H1 (cell line): Measurements from ENCODE around the gene PREX1. TPM values are rescaled to one million over a fixed set of nuclear protein-coding genes. Genes with fewer than 3 reads are reported as not detected.

ENCODE experiments used
- CTCF ChIA-PET: fragments of 300-600 bp; sonication (Branson Sonifier 250); formaldehyde crosslinking; loops from one replicate; lab custom pipeline; 2021; ENCODE audit not compliant: partially characterized antibody; lab: Charles Lee
- POLR2A ChIA-PET: fragments of 300-600 bp; sonication (Branson Sonifier 250); formaldehyde crosslinking; loops from one replicate; lab custom pipeline; 2021; ENCODE audit warnings: inconsistent platforms; ENCODE audit not compliant: partially characterized antibody; lab: Charles Lee
- DNase-seq, 2 experiments: peaks; one replicate each; pipeline versions ENCODE4 v3.0.0 to v3.0.0-alpha.2; 2010 to 2022; ENCODE audit warnings: low spot score in 2 of 2, low read depth in 1 of 2, mixed read lengths in 1 of 2
- FAIRE-seq: peaks from 2 replicates; lab custom pipeline; 2011; peaks lifted over from hg19 to GRCh38; lab: Jason Lieb, UNC
- H2AFZ ChIP-seq: 2 replicates; pipeline ENCODE4 v1.8.1; 2012; ENCODE audit warnings: low read length, inconsistent platforms
- H2AK5ac ChIP-seq: 2 replicates; pipeline ENCODE4 v1.6.1; 2013; ENCODE audit warnings: low read depth, low read length
- H2BK120ac ChIP-seq: replicated peaks from 2 replicates; pipeline ENCODE3; 2013; ENCODE audit warnings: low read depth, low read length, inconsistent platforms
- H2BK12ac ChIP-seq: 2 replicates; pipeline ENCODE4 v1.6.1; 2013; ENCODE audit warnings: low read depth, low read length
- H2BK15ac ChIP-seq: 2 replicates; pipeline ENCODE4 v1.6.1; 2013; ENCODE audit warnings: low read length
- H2BK20ac ChIP-seq: 2 replicates; pipeline ENCODE4 v1.6.1; 2013; ENCODE audit warnings: low read length
- H2BK5ac ChIP-seq: 2 replicates; pipeline ENCODE4 v1.6.1; 2013; ENCODE audit warnings: low read depth, low read length
- H3K14ac ChIP-seq: 2 replicates; pipeline ENCODE4 v1.6.1; 2013; ENCODE audit warnings: inconsistent platforms; ENCODE audit not compliant: insufficient read length
- H3K18ac ChIP-seq: 2 replicates; pipeline ENCODE4 v1.6.1; 2013; ENCODE audit warnings: low read length; ENCODE audit errors: extremely low read depth
- H3K23ac ChIP-seq: 2 replicates; pipeline ENCODE4 v1.6.1; 2013; ENCODE audit warnings: inconsistent platforms; ENCODE audit not compliant: insufficient read length
- H3K23me2 ChIP-seq: 2 replicates; pipeline ENCODE4 v1.6.1; 2013; ENCODE audit warnings: low read depth, low read length
- H3K27ac ChIP-seq: 2 replicates; pipeline ENCODE4 v1.6.1; 2011; ENCODE audit warnings: low read depth, low read length, inconsistent platforms
- H3K27me3 ChIP-seq, 4 experiments: replicated peaks in 1 of 4; 1 replicate in 1 of 4; 2 replicates in 3 of 4; pipeline versions ENCODE4 v1.6.1 to v1.8.1; 2011 to 2013; ENCODE audit warnings: low read length in 3 of 4, mild to moderate bottlenecking in 3 of 4, inconsistent platforms in 2 of 4, mixed read lengths in 2 of 4, moderate library complexity in 1 of 4; ENCODE audit not compliant: control insufficient read depth in 3 of 4, insufficient read depth in 3 of 4; ENCODE audit errors: extremely low read depth in 1 of 4
- H3K36me3 ChIP-seq, 4 experiments: 2 replicates each; pipeline versions ENCODE4 v1.6.1 to v1.8.1; 2011 to 2013; ENCODE audit warnings: mild to moderate bottlenecking in 4 of 4, low read length in 3 of 4, moderate library complexity in 2 of 4, control low read depth in 1 of 4, inconsistent platforms in 1 of 4; ENCODE audit not compliant: insufficient read depth in 4 of 4, control insufficient read depth in 2 of 4
- H3K4ac ChIP-seq: replicated peaks from 2 replicates; pipeline ENCODE3; 2013; ENCODE audit warnings: low read length, low read depth, mixed read lengths, inconsistent platforms; ENCODE audit not compliant: insufficient read length
- H3K4me1 ChIP-seq, 4 experiments: replicated peaks in 1 of 4; 1 replicate in 1 of 4; 2 replicates in 3 of 4; pipeline versions ENCODE4 v1.6.1 to v1.8.1; 2011 to 2013; ENCODE audit warnings: low read length in 3 of 4, inconsistent platforms in 2 of 4, mixed read lengths in 1 of 4; ENCODE audit not compliant: insufficient read depth in 4 of 4, control insufficient read depth in 3 of 4
- H3K4me2 ChIP-seq, 2 experiments: 2 replicates each; pipeline versions ENCODE4 v1.6.1 to v1.8.1; 2011 to 2013; ENCODE audit warnings: low read depth in 2 of 2, low read length in 2 of 2, control low read depth in 1 of 2, inconsistent platforms in 1 of 2, mild to moderate bottlenecking in 1 of 2; ENCODE audit not compliant: insufficient read depth in 1 of 2
- H3K4me3 ChIP-seq, 4 experiments: fragments of 200-600, 300-600 bp in 1 of 4; sonication (generic), shearing (Covaris generic), sonication (Bioruptor Twin) in 1 of 4; 2 replicates each; pipeline versions ENCODE4 v1.5.1 to v1.8.1; 2011 to 2016; ENCODE audit warnings: low read length in 4 of 4, low read depth in 3 of 4, control low read depth in 2 of 4, inconsistent platforms in 2 of 4, mild to moderate bottlenecking in 2 of 4, mixed read lengths in 1 of 4, moderate library complexity in 1 of 4; ENCODE audit not compliant: insufficient read depth in 2 of 4; ENCODE audit errors: extremely low read depth in 1 of 4
- H3K56ac ChIP-seq: replicated peaks from 2 replicates; pipeline ENCODE3; 2013; ENCODE audit warnings: low read depth, mild to moderate bottlenecking, mixed read lengths, low read length, inconsistent platforms; ENCODE audit not compliant: insufficient read length
- H3K79me1 ChIP-seq: 2 replicates; pipeline ENCODE4 v1.6.1; 2013; ENCODE audit warnings: low read depth, low read length, control low read depth
- H3K79me2 ChIP-seq, 2 experiments: 2 replicates each; pipeline versions ENCODE4 v1.6.1 to v1.8.1; 2012 to 2013; ENCODE audit warnings: low read length in 2 of 2, mild to moderate bottlenecking in 2 of 2, inconsistent platforms in 1 of 2; ENCODE audit not compliant: insufficient read depth in 2 of 2, control insufficient read depth in 1 of 2
- H3K9ac ChIP-seq, 4 experiments: replicated peaks in 1 of 4; 1 replicate in 1 of 4; 2 replicates in 3 of 4; pipeline versions ENCODE4 v1.6.1 to v1.8.1; 2011 to 2013; ENCODE audit warnings: low read depth in 3 of 4, low read length in 3 of 4, control low read depth in 2 of 4, mild to moderate bottlenecking in 2 of 4, moderate library complexity in 2 of 4, inconsistent platforms in 1 of 4; ENCODE audit errors: extremely low read depth in 1 of 4
- H3K9me3 ChIP-seq, 2 experiments: 2 replicates each; pipeline versions ENCODE4 v1.6.1 to v1.8.1; 2012 to 2013; ENCODE audit warnings: mild to moderate bottlenecking in 2 of 2, moderate library complexity in 2 of 2, control low read depth in 1 of 2, inconsistent platforms in 1 of 2, low read depth in 1 of 2, low read length in 1 of 2, mixed read lengths in 1 of 2; ENCODE audit not compliant: insufficient read depth in 2 of 2
- H4K20me1 ChIP-seq, 2 experiments: replicated peaks in 1 of 2; 2 replicates each; pipeline versions ENCODE3 to v1.8.1; 2011 to 2013; ENCODE audit warnings: inconsistent platforms in 2 of 2, low read length in 2 of 2, mild to moderate bottlenecking in 1 of 2; ENCODE audit not compliant: insufficient read depth in 2 of 2, control insufficient read depth in 1 of 2
- H4K5ac ChIP-seq: 2 replicates; pipeline ENCODE4 v1.6.1; 2013; ENCODE audit warnings: low read length, low read depth, mixed read lengths, inconsistent platforms; ENCODE audit not compliant: insufficient read length
- H4K8ac ChIP-seq: 2 replicates; pipeline ENCODE4 v1.8.0; 2013; ENCODE audit warnings: mild to moderate bottlenecking, moderate library complexity, low read length, inconsistent platforms; ENCODE audit not compliant: insufficient read depth; ENCODE audit errors: extremely low read depth
- H4K91ac ChIP-seq: replicated peaks from 2 replicates; pipeline ENCODE3; 2013; ENCODE audit warnings: low read length, mixed read lengths, inconsistent platforms; ENCODE audit not compliant: insufficient read length
- BCL11A ChIP-seq, 2 experiments: IDR thresholded peaks; one replicate each; pipeline ENCODE4 v1.6.1; 2011; ENCODE audit warnings: low read depth in 2 of 2, low read length in 2 of 2, mild to moderate bottlenecking in 2 of 2
- CBX8 ChIP-seq: fragments of 300-800, 300-1000 bp; sonication (generic); IDR thresholded peaks from 2 replicates; pipeline ENCODE4 v1.7.1; 2016; ENCODE audit warnings: low read depth, low read length, borderline replicate concordance
- CEBPB ChIP-seq: IDR thresholded peaks from 2 replicates; pipeline ENCODE4 v1.6.1; 2012; ENCODE audit warnings: low read depth, low read length
- JUN ChIP-seq: IDR thresholded peaks from 2 replicates; pipeline ENCODE4 v1.6.1; 2011; ENCODE audit warnings: low read depth, mild to moderate bottlenecking, improper control_type of control experiment, low read length
- KDM4A ChIP-seq: IDR thresholded peaks from one replicate; pipeline ENCODE4 v1.7.1; 2012; ENCODE audit warnings: low read depth, mild to moderate bottlenecking, moderate library complexity, low read length, inconsistent platforms; ENCODE audit not compliant: severe bottlenecking
- KDM5A ChIP-seq: fragments of 200-600 bp; IDR thresholded peaks from 2 replicates; pipeline ENCODE4 v1.7.1; 2012; ENCODE audit warnings: mild to moderate bottlenecking, low read length, inconsistent platforms, mixed read lengths
- RAD21 ChIP-seq, 2 experiments: IDR thresholded peaks in 1 of 2; conservative IDR thresholded peaks in 1 of 2; 2 replicates each; pipeline ENCODE4 v1.6.1; 2011; ENCODE audit warnings: low read depth in 2 of 2, low read length in 2 of 2, improper control_type of control experiment in 1 of 2, inconsistent platforms in 1 of 2, mild to moderate bottlenecking in 1 of 2, moderate library complexity in 1 of 2
- RFX5 ChIP-seq: IDR thresholded peaks from 2 replicates; pipeline ENCODE4 v1.6.1; 2011; ENCODE audit warnings: low read depth, low read length, improper control_type of control experiment, borderline replicate concordance
- SP1 ChIP-seq: IDR thresholded peaks from 2 replicates; pipeline ENCODE4 v1.6.1; 2011; ENCODE audit warnings: low read depth, low read length
- SRF ChIP-seq: IDR thresholded peaks from 2 replicates; pipeline ENCODE4 v1.6.1; 2011; ENCODE audit warnings: mild to moderate bottlenecking, low read depth, low read length, moderate library complexity
- SUZ12 ChIP-seq: fragments of 200-600 bp; sonication (generic); IDR thresholded peaks from 2 replicates; pipeline ENCODE4 v1.6.1; 2012; ENCODE audit warnings: mild to moderate bottlenecking, inconsistent platforms, low read length, moderate library complexity, mixed read lengths
- YY1 ChIP-seq: IDR thresholded peaks from 2 replicates; pipeline ENCODE4 v1.6.1; 2011; ENCODE audit warnings: low read depth, mild to moderate bottlenecking, low read length
- WGBS, 2 experiments: shearing (Covaris generic) in 1 of 2; methylation state at CpG; one replicate each; pipeline versions ENCODE4 v1.1.6 to v1.1.7; 2013 to 2015; ENCODE audit warnings: low lambda C conversion rate in 2 of 2, mixed read lengths in 2 of 2, inconsistent platforms in 1 of 2, low coverage in 1 of 2, missing lambda C conversion rate in 1 of 2; ENCODE audit not compliant: insufficient replicate concordance in 2 of 2, insufficient coverage in 1 of 2, insufficient read length in 1 of 2; ENCODE audit errors: extremely low coverage in 1 of 2, missing lambda C conversion rate in 1 of 2; 5-methylcytosine and 5-hydroxymethylcytosine counted together
- polyA plus RNA-seq, 7 experiments: library from polyadenylated mRNA; depleted of rRNA in 3 of 7; stranded (reverse) in 5 of 7; unstranded in 2 of 7; fragments of >200 nt in 5 of 7; fragments of 200-250 nt in 2 of 7; gene quantifications; 1 replicate in 5 of 7; 2 replicates in 1 of 7; 4 replicates in 1 of 7; pipeline versions ENCODE4 v1.2.1 to v1.2.3, GENCODE V29; 2011 to 2013; ENCODE audit warnings: missing spikeins in 2 of 7, mixed read lengths in 2 of 7
- total RNA-seq: library from RNA; stranded (reverse); fragmentation: NEBNext Ultra II Directional; extraction: Animal tissue kit (Norgen Biotek cat#: 25700); gene quantifications from 2 replicates; pipeline ENCODE4 v1.2.1, GENCODE V29; 2021

The PREX1 gene
- total and polyA plus RNA-seq, 2 of the 8 experiments (the other 6 are each of a cell fraction or from before 2014, with no cell fraction given) = 10.7 to 12.8 TPM

DNA sequence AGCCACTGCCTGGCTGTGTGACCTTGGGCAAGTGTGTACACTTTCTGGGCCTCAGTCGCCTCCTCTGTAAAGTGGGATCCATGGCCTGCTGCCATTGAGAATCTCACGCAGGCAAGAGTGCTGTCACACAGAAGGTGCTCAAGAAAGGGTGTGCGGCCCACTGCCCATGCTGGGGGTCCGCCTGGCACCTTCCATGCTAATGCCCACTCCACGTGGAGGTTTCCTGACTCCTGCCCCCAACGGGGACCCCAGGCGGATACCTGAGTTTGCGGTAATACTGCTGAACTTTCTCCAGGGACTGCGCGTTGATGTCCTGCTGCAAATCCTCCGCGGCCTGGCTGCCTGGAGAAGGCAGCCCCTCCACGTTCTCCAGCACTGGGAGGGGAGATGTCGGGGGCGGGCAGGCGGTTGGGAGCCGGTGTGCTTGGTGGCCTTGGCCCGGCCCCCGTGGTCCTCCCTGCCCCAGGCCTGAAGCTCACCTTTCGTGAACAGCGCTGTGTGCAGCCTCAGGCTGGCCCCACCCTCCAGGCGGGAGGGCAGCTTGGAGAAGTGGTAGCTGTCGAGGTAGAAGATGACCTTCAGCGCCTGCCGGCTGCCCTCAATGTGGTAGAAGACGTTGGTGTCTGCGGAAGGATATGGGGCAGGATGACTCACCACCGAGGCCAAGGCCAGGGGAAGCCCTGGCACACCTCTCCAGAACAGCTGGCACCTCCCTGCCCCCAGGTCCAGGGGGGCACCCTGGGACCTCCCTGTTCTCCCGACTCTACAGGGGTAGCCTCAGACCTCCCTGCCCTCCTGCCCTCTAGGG, 195.6 kb downstream of the PREX1 start:
- DNase-seq (no peak), FAIRE-seq (no peak)
- Histone ChIP-seq H2AK5ac (no peak overlapping the region), H4K20me1 (no peaks in the 10 kb centered on the region), H3K23ac (no peak overlapping the region), H3K9ac (no peak overlapping the region; a peak in 1 of 7 replicates), H3K4ac (no peak overlapping the region), H3K4me2 (no peak overlapping the region), H3K27me3 (no peaks in the 10 kb centered on the region), H4K5ac (no peak overlapping the region), H3K36me3 (no peaks in the 10 kb centered on the region), H3K56ac (no peak overlapping the region), H3K27ac (no peak overlapping the region), H3K9me3 (no peaks in the 10 kb centered on the region), H2BK12ac (no peak overlapping the region), H3K23me2 (peaks cover 4% of the 10 kb centered on the region; the same call in 1 of the 2 replicates), H2BK120ac (no peak overlapping the region), H2BK20ac (no peak overlapping the region), H4K91ac (no peak overlapping the region), H3K14ac (no peak overlapping the region), H3K18ac (no peak overlapping the region), H2AFZ (no peak overlapping the region), H4K8ac (peak overlapping the region; percentile 57; the same call in 1 of the 2 replicates), H2BK15ac (no peak overlapping the region), H3K79me1 (no peaks in the 10 kb centered on the region), H3K4me3 (no peak overlapping the region), H3K79me2 (no peaks in the 10 kb centered on the region), H2BK5ac (no peak overlapping the region), H3K4me1 (peaks cover 0 to 6% (median 2%) of the 10 kb centered on the region in 4 experiments; a peak in 5 of 7 replicates)
- WGBS, 2 experiments = 79% methylated on average over 25 of the region's 29 CpGs; no CpG with 5 or more reads in 1 of the 2 experiments
- ChIA-PET POLR2A (interaction anchor here (0.6 kb wide), 1 partner anchor 558 kb away, joined by 3 read pairs; no protein-coding TSS in a partner anchor), CTCF (interaction anchor here (0.6 to 3.2 kb wide), 5 partner anchors 11 to 273 kb away, joined by 3 to 15 read pairs (median 3); no protein-coding TSS in a partner anchor)
- TF ChIP-seq SUZ12 = no peak
- no peak for TF ChIP-seq YY1
- no peak for TF ChIP-seq BCL11A (IDR thresholded peaks at IDR 0.05; ENCODE audit: low read depth in 2 of 2, low read length in 2 of 2)
- no peak for TF ChIP-seq RAD21 (IDR thresholded peaks at IDR 0.05 in 1 of 2, conservative IDR thresholded peaks at IDR 0.05 in 1 of 2; ENCODE audit: low read depth in 2 of 2, low read length in 2 of 2)
- TF ChIP-seq RFX5 = no peak
- no peak for TF ChIP-seq CBX8
- no peak for TF ChIP-seq SRF
- no peak for TF ChIP-seq KDM4A
- TF ChIP-seq KDM5A = no peak
- TF ChIP-seq CEBPB = no peak
- TF ChIP-seq SP1 = no peak
- no peak for TF ChIP-seq JUN
